ENCODE results near the gene EPHB2. TPM values are rescaled to one million over a fixed set of nuclear protein-coding genes. Genes with fewer than 3 reads are reported as not detected.

The EPHB2 gene
- total RNA-seq, 1 experiment from 2014 or later, result 18.5 TPM

GRCh38 chr1:22886211-22886610 lies 175.6 kb downstream of the EPHB2 start:
- H3K36me3 Mint-ChIP-seq, result no peaks in the 10 kb centered on the region
- H3K27ac Mint-ChIP-seq, result no peak overlapping the region
- H3K4me1 Mint-ChIP-seq, result no peaks in the 10 kb centered on the region
- ATAC-seq (no peak), DNase-seq (ENCODE audit: low spot score) (no peak)
- POLR2A ChIA-PET, result interaction anchor here (0.7 kb wide), 1 partner anchor 16 kb away, joined by 4 read pairs; no protein-coding TSS in a partner anchor
- H3K4me3 Mint-ChIP-seq, result no peak overlapping the region
- H3K27me3 Mint-ChIP-seq (ENCODE audit: low read depth), result no peaks in the 10 kb centered on the region
- no peak for TF ChIP-seq CBFB (CRISPR knock-in tag; IDR thresholded peaks at IDR 0.05; ENCODE audit: low read depth)
- no peak for TF ChIP-seq ZNF317 (CRISPR knock-in tag; IDR thresholded peaks at IDR 0.05; ENCODE audit: borderline replicate concordance, low read depth)
- no peak for TF ChIP-seq FOXP1 (CRISPR knock-in tag; IDR thresholded peaks at IDR 0.05; ENCODE audit: borderline replicate concordance)
- TF ChIP-seq GTF2I (CRISPR knock-in tag; conservative IDR thresholded peaks at IDR 0.05), result no peak
- no peak for TF ChIP-seq ZNF423 (CRISPR knock-in tag; IDR thresholded peaks at IDR 0.05)
- TF ChIP-seq ZNF281 (CRISPR knock-in tag; IDR thresholded peaks at IDR 0.05), result no peak
- TF ChIP-seq TEAD4 (CRISPR knock-in tag; IDR thresholded peaks at IDR 0.05), result no peak
- TF ChIP-seq ZNF232 (CRISPR knock-in tag; IDR thresholded peaks at IDR 0.05), result no peak
- no peak for TF ChIP-seq ZNF396 (CRISPR knock-in tag; IDR thresholded peaks at IDR 0.05; ENCODE audit: borderline replicate concordance)
- no peak for TF ChIP-seq E2F4 (CRISPR knock-in tag; IDR thresholded peaks at IDR 0.05; ENCODE audit: borderline replicate concordance, low read depth)
- no peak for TF ChIP-seq CREB1 (CRISPR knock-in tag; IDR thresholded peaks at IDR 0.05)
- no peak for TF ChIP-seq ETV6 (CRISPR knock-in tag; IDR thresholded peaks at IDR 0.05)
- no peak for TF ChIP-seq SP1 (CRISPR knock-in tag; conservative IDR thresholded peaks at IDR 0.05)
- TF ChIP-seq SMAD4 (CRISPR knock-in tag; IDR thresholded peaks at IDR 0.05), result no peak
- no peak for TF ChIP-seq OVOL2 (CRISPR knock-in tag; IDR thresholded peaks at IDR 0.05; ENCODE audit: borderline replicate concordance)
- TF ChIP-seq PRRX2 (CRISPR knock-in tag; IDR thresholded peaks at IDR 0.05), result no peak
- no peak for TF ChIP-seq SOX15 (CRISPR knock-in tag; IDR thresholded peaks at IDR 0.05)
- H3K9me3 Mint-ChIP-seq, result no peaks in the 10 kb centered on the region
- CTCF ChIA-PET, result interaction anchor here (0.7 kb wide), 1 partner anchor 244 kb away, joined by 3 read pairs; no protein-coding TSS in a partner anchor

- no peak for ATAC-seq
- Mint-ChIP-seq H3K27me3 (ENCODE audit: low read depth) (no peaks in the 10 kb centered on the region), H3K36me3 (no peaks in the 10 kb centered on the region), H3K4me1 (no peaks in the 10 kb centered on the region), H3K27ac (no peak overlapping the region), H3K9me3 (no peaks in the 10 kb centered on the region), H3K4me3 (no peak overlapping the region)
- CTCF ChIA-PET, result no interaction called here
- DNase-seq (ENCODE audit: low spot score), result no peak
- POLR2A ChIA-PET, result no interaction called here
- TF ChIP-seq IRF2 (CRISPR knock-in tag; IDR thresholded peaks at IDR 0.05; ENCODE audit: borderline replicate concordance, low read depth), result no peak
- TF ChIP-seq PRDM15 (CRISPR knock-in tag; IDR thresholded peaks at IDR 0.05), result no peak
- TF ChIP-seq ZNF416 (CRISPR knock-in tag; IDR thresholded peaks at IDR 0.05), result no peak
- no peak for TF ChIP-seq PREB (CRISPR knock-in tag; IDR thresholded peaks at IDR 0.05; ENCODE audit: borderline replicate concordance)
- no peak for TF ChIP-seq HMGXB4 (CRISPR knock-in tag; IDR thresholded peaks at IDR 0.05)
- no peak for TF ChIP-seq RELA (CRISPR knock-in tag; IDR thresholded peaks at IDR 0.05; ENCODE audit: borderline replicate concordance)
- TF ChIP-seq USF2 (CRISPR knock-in tag; IDR thresholded peaks at IDR 0.05), result no peak
- TF ChIP-seq ZNF396 (CRISPR knock-in tag; IDR thresholded peaks at IDR 0.05; ENCODE audit: borderline replicate concordance), result no peak
Observed at GRCh38 chr1:22887491-22887890, 176.9 kb downstream of the EPHB2 start.
